PC-9 (cell line): ENCODE measurements around the gene TMEM217.

Experiments
- EZH2 ChIP-seq: fragments of 200-600 bp; sonication (generic); IDR thresholded peaks from 2 replicates; pipeline ENCODE4 v1.8.0; 2017; ENCODE audit warnings: antibody characterized with exemption, low read depth
- TF ChIP-seq, protein P1 (sequence below): fragments of 200-600 bp; sonication (generic); conservative IDR thresholded peaks from 2 replicates; pipeline ENCODE4 v1.6.1; 2017; ENCODE audit warnings: mixed run types, antibody characterized with exemption, mild to moderate bottlenecking, moderate library complexity

DNA sequence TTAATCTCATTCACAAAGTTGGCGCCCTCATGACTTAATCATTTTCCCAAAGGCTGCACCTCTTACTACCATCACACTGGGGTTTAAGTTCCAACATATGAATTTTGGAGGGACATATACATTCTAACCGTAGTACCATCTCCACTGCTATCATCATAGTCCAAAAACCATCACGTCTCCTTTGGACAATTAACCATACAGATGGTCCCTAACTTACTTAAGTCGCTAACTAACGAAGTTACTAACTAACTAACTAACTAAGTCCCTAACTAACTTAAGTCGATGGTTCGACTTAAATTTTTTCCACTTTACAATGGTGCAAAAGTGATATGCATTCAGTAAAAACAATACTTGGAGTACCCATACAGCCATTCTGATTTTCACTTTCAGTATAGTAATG is 24.4 kb downstream of the TMEM217 start:
- TF ChIP-seq, protein P1, sequence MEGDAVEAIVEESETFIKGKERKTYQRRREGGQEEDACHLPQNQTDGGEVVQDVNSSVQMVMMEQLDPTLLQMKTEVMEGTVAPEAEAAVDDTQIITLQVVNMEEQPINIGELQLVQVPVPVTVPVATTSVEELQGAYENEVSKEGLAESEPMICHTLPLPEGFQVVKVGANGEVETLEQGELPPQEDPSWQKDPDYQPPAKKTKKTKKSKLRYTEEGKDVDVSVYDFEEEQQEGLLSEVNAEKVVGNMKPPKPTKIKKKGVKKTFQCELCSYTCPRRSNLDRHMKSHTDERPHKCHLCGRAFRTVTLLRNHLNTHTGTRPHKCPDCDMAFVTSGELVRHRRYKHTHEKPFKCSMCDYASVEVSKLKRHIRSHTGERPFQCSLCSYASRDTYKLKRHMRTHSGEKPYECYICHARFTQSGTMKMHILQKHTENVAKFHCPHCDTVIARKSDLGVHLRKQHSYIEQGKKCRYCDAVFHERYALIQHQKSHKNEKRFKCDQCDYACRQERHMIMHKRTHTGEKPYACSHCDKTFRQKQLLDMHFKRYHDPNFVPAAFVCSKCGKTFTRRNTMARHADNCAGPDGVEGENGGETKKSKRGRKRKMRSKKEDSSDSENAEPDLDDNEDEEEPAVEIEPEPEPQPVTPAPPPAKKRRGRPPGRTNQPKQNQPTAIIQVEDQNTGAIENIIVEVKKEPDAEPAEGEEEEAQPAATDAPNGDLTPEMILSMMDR: no peak
- no peak for TF ChIP-seq EZH2
